ENCODE data around the gene GDE1. TPM values are rescaled to one million over a fixed set of nuclear protein-coding genes. Genes with fewer than 3 reads are reported as not detected.

Gene GDE1
- polyA plus RNA-seq, 1 donor (not counting 4 experiments of a cell fraction or from before 2014, with no cell fraction given): 52.9 TPM

- Histone ChIP-seq H3K79me2 (ENCODE audit: control insufficient read depth, insufficient read depth, low read length) (peaks cover 38% of the 10 kb centered on the region), H3K27ac (ENCODE audit: control insufficient read depth, insufficient read depth, low read length) (peak overlapping the region; percentile 50), H3K36me3 (ENCODE audit: control insufficient read depth in 2 of 2, extremely low read depth in 1 of 2, insufficient read depth in 2 of 2, low read length in 2 of 2) (peaks cover 1 to 8% of the 10 kb centered on the region in 2 experiments), H3K4me1 (ENCODE audit: control insufficient read depth, extremely low read depth, insufficient read depth, low read length) (peaks cover 27% of the 10 kb centered on the region), H2AFZ (ENCODE audit: control insufficient read depth, low read length) (peak overlapping the region; percentile 98), H4K20me1 (ENCODE audit: control insufficient read depth, extremely low read depth, insufficient read depth, low read length) (no peaks in the 10 kb centered on the region), H3K4me2 (ENCODE audit: control insufficient read depth, extremely low read depth, insufficient read depth, low read depth, low read length) (peak overlapping the region; percentile 86), H3K27me3 (ENCODE audit: control insufficient read depth, extremely low read depth, insufficient read depth, low read length) (no peaks in the 10 kb centered on the region), H3K9me1 (ENCODE audit: control insufficient read depth, extremely low read depth, insufficient read depth, low read length) (no peaks in the 10 kb centered on the region), H3K9me3 (ENCODE audit: control insufficient read depth, low read depth, low read length) (no peaks in the 10 kb centered on the region), H3K4me3 (ENCODE audit: control insufficient read depth in 2 of 3, extremely low read depth in 1 of 3, insufficient read depth in 2 of 3, low read depth in 1 of 3, low read length in 3 of 3) (peak overlapping the region; percentile 70 to 90 (median 85)), H3K9ac (ENCODE audit: control insufficient read depth, extremely low read depth, insufficient read depth, low read length) (peak overlapping the region; percentile 83)
- TF ChIP-seq EZH2 (IDR thresholded peaks at IDR 0.05; ENCODE audit: low read length) (no peak), CTCF (optimal IDR thresholded peaks at IDR 0.05 in 1 of 3, IDR thresholded peaks at IDR 0.05 in 1 of 3, conservative IDR thresholded peaks at IDR 0.05 in 1 of 3; ENCODE audit: extremely low read depth in 1 of 3, insufficient read depth in 2 of 3, low read length in 3 of 3) (no peak)
- no peak for DNase-seq (ENCODE audit: low read depth, low spot score)
- peak; percentile 5 for FAIRE-seq
- dilution Hi-C loops (cut with MboI; ENCODE audit: extremely low pct_ligation_motif_present, low sequenced_read_pairs): loop anchor here (25.0 kb wide), 1 partner anchor 112 kb away; the partner anchor contains the start of gene TMC5
Observed at GRCh38 chr16:19524616-19525384, 2.9 kb upstream of the GDE1 start.

- peaks cover 28% of the 10 kb centered on the region for H3K4me1 ChIP-seq (ENCODE audit: control insufficient read depth, extremely low read depth, insufficient read depth, low read length)
Observed at GRCh38 chr16:19524356-19524615, 2.4 kb upstream of the GDE1 start.

More at GRCh38 chr16:19524356-19524615, 2.4 kb upstream of the GDE1 start:
- H3K4me3 ChIP-seq (ENCODE audit: control insufficient read depth in 2 of 3, extremely low read depth in 1 of 3, insufficient read depth in 2 of 3, low read depth in 1 of 3, low read length in 3 of 3): peak overlapping the region; percentile 70 to 90 (median 85)
- peaks cover 1 to 8% of the 10 kb centered on the region in 2 experiments for H3K36me3 ChIP-seq (ENCODE audit: control insufficient read depth in 2 of 2, extremely low read depth in 1 of 2, insufficient read depth in 2 of 2, low read length in 2 of 2)
- peaks cover 40% of the 10 kb centered on the region for H3K79me2 ChIP-seq (ENCODE audit: control insufficient read depth, insufficient read depth, low read length)
- H3K27me3 ChIP-seq (ENCODE audit: control insufficient read depth, extremely low read depth, insufficient read depth, low read length): no peaks in the 10 kb centered on the region
- FAIRE-seq (no peak), DNase-seq (ENCODE audit: low read depth, low spot score) (no peak)
- H3K27ac ChIP-seq (ENCODE audit: control insufficient read depth, insufficient read depth, low read length): peak overlapping the region; percentile 50
- peak overlapping the region; percentile 83 for H3K9ac ChIP-seq (ENCODE audit: control insufficient read depth, extremely low read depth, insufficient read depth, low read length)
- dilution Hi-C loops (cut with MboI; ENCODE audit: extremely low pct_ligation_motif_present, low sequenced_read_pairs): loop anchor here (25.0 kb wide), 1 partner anchor 112 kb away; the partner anchor contains the start of gene TMC5
- H4K20me1 ChIP-seq (ENCODE audit: control insufficient read depth, extremely low read depth, insufficient read depth, low read length): no peaks in the 10 kb centered on the region
- H3K9me1 ChIP-seq (ENCODE audit: control insufficient read depth, extremely low read depth, insufficient read depth, low read length): no peaks in the 10 kb centered on the region
- H3K9me3 ChIP-seq (ENCODE audit: control insufficient read depth, low read depth, low read length): no peaks in the 10 kb centered on the region
- peak overlapping the region; percentile 98 for H2AFZ ChIP-seq (ENCODE audit: control insufficient read depth, low read length)
- TF ChIP-seq EZH2 (IDR thresholded peaks at IDR 0.05; ENCODE audit: low read length) (no peak), CTCF (optimal IDR thresholded peaks at IDR 0.05 in 1 of 3, IDR thresholded peaks at IDR 0.05 in 1 of 3, conservative IDR thresholded peaks at IDR 0.05 in 1 of 3; ENCODE audit: extremely low read depth in 1 of 3, insufficient read depth in 2 of 3, low read length in 3 of 3) (no peak)
- H3K4me2 ChIP-seq (ENCODE audit: control insufficient read depth, extremely low read depth, insufficient read depth, low read depth, low read length): peak overlapping the region; percentile 86

Measured in keratinocyte (primary cell).